Ishikawa (cell line): ENCODE measurements around the gene TCEA3.

Experiments
- CEBPB ChIP-seq: IDR thresholded peaks from 2 replicates; pipeline ENCODE4 v1.6.1; 2012
- CREB1 ChIP-seq: IDR thresholded peaks from 2 replicates; pipeline ENCODE4 v1.6.1; 2012; ENCODE audit warnings: low read depth
- EGR1 ChIP-seq: IDR thresholded peaks from 2 replicates; pipeline ENCODE4 v1.6.1; 2012
- EP300 ChIP-seq: IDR thresholded peaks from 2 replicates; pipeline ENCODE4 v1.6.1; 2012; ENCODE audit warnings: borderline replicate concordance
- FOXM1 ChIP-seq: IDR thresholded peaks from 2 replicates; pipeline ENCODE4 v1.6.1; 2012; ENCODE audit warnings: low read depth, borderline replicate concordance
- MAX ChIP-seq: IDR thresholded peaks from 2 replicates; pipeline ENCODE4 v1.6.1; 2012
- NFIC ChIP-seq: IDR thresholded peaks from 2 replicates; pipeline ENCODE4 v1.6.1; 2012
- RAD21 ChIP-seq: IDR thresholded peaks from 2 replicates; pipeline ENCODE4 v1.6.1; 2012; ENCODE audit warnings: low read depth
- REST ChIP-seq: IDR thresholded peaks from 2 replicates; pipeline ENCODE4 v1.6.1; 2012; ENCODE audit warnings: low read depth, mild to moderate bottlenecking
- TAF1 ChIP-seq: IDR thresholded peaks from 2 replicates; pipeline ENCODE4 v1.6.1; 2012; ENCODE audit warnings: low read depth, mild to moderate bottlenecking
- TCF12 ChIP-seq: IDR thresholded peaks from 2 replicates; pipeline ENCODE4 v1.6.1; 2012; ENCODE audit warnings: low read depth
- TEAD4 ChIP-seq: IDR thresholded peaks from 2 replicates; pipeline ENCODE4 v1.6.1; 2012
- USF1 ChIP-seq: IDR thresholded peaks from 2 replicates; pipeline ENCODE4 v1.6.1; 2012
- YY1 ChIP-seq: IDR thresholded peaks from 2 replicates; pipeline ENCODE4 v1.6.1; 2012; ENCODE audit warnings: low read depth
- ZBTB7A ChIP-seq: IDR thresholded peaks from 2 replicates; pipeline ENCODE4 v1.6.1; 2012; ENCODE audit warnings: low read depth

TCEA3 gene

GRCh38 chr1:23424293-23425192 is at the start of gene TCEA3:
TSS of gene TCEA3 (minus strand) at chr1:23424748. CDS start at chr1:23424633, 115 bp downstream.
- TF ChIP-seq MAX: peak; percentile 28; the same call in 1 of the 2 replicates
- TF ChIP-seq TCF12: no peak

DNA sequence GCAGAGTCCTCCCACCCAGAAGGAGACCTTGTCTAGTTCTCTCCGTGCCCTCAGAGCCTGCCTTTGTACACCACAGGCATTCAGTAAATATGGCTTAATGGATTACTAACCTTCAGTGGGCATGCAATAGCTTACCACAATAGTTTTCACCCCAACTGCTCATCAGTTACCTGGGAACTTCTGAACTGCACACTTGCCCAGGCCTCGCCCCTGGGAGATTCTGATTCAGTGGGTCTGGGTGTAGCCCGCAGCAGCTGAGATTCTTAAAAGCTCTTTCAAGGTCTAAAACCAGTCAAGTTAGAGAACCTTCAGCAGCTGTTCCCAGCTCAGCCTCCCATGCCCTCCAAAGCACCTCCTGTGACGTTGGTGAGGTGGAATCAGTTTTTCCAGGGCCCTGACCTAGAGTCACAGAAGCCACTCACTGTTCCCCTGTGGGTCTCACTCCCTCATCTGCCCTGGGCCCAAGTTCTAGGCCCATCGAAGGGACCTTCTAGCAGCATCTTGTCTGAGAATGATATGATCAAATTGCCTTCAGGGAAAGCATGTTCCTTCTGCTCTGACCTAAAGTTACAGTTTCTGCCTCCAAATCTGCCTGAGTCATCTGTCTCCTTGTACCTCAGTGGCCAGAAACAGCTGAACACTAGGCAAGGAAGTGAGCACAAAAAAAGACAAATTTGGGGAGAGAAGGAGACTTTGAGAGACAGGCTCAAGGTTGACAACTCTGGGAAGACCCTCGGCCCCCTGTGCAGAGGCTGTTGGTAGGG is 48.7 kb upstream of the TCEA3 start:
- TF ChIP-seq EP300 (no peak), FOXM1 (no peak), RAD21 (no peak), USF1 (no peak), TAF1 (no peak), EGR1 (no peak), MAX (no peak), TCF12 (no peak), NFIC (no peak), ZBTB7A (no peak), CREB1 (no peak)

DNA sequence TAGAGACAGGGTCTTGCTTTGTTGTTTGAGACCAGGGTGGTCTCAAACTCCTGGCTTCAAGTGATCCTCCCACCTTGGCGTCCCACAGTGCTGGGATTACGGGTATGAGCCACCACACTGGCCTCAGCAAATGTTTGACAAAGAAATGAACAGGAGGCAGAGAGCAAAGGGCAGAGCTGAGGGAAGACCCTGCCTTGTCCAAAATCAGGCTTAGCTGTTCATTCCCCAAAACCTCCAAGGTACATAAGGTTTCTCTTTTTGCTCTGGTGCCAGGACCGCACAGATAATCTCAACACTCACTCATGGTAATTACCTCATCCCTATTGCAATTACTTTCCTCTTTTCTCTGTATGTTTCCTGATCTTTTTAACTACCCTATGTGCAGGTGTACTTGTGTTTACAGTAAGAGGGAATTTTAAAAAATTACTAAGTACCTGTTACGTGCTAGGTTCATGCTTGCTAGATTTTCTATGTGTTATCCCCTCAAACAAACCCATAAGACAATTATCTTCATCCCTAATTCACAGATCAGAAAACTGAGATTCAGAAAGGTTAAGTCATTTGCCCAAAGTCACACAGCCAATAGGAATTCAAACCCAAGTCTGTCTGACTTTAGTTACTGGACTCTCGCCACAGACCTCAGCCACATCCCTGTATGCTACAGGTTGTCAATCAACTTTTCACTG is 47.9 kb upstream of the TCEA3 start:
- no peak for TF ChIP-seq EGR1
- TF ChIP-seq TAF1: no peak
- no peak for TF ChIP-seq ZBTB7A
- TF ChIP-seq TCF12: no peak
- no peak for TF ChIP-seq REST
- no peak for TF ChIP-seq YY1
- TF ChIP-seq CREB1: no peak
- TF ChIP-seq TEAD4: no peak
- no peak for TF ChIP-seq NFIC

DNA sequence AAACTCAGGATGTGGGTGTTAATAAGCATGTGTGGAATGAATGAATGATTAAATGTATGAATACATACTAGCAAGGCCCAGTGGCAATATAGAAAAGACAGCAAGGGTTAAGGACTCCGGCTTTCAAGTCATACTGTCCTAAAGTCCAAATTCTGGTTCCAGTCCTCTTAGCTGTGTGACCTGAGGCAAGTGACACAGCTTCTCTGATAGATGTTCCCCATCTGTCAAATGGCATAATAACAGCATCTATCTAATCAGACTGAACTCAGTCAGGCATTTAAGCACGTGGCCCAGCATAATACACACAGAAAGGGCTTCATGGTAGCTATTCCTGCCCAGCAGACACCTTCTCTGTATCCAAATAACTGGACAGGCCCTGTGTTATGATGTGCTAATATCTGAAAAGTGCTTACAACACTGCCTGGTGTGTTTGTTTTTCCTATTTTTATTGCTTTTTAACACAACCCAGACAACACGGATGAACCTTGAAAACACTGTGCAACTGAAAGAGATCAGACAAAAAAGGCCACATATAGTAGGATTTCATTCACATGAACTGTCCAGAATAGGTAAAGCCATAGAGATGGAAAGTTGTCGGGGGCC is 47.0 kb upstream of the TCEA3 start:
- TF ChIP-seq MAX (no peak), ZBTB7A (no peak), EP300 (no peak), USF1 (no peak), TCF12 (no peak), REST (no peak), EGR1 (no peak), CEBPB (no peak), NFIC (no peak), RAD21 (no peak)
